ENCODE measurements around the gene NANOS2.

The NANOS2 gene

DNA sequence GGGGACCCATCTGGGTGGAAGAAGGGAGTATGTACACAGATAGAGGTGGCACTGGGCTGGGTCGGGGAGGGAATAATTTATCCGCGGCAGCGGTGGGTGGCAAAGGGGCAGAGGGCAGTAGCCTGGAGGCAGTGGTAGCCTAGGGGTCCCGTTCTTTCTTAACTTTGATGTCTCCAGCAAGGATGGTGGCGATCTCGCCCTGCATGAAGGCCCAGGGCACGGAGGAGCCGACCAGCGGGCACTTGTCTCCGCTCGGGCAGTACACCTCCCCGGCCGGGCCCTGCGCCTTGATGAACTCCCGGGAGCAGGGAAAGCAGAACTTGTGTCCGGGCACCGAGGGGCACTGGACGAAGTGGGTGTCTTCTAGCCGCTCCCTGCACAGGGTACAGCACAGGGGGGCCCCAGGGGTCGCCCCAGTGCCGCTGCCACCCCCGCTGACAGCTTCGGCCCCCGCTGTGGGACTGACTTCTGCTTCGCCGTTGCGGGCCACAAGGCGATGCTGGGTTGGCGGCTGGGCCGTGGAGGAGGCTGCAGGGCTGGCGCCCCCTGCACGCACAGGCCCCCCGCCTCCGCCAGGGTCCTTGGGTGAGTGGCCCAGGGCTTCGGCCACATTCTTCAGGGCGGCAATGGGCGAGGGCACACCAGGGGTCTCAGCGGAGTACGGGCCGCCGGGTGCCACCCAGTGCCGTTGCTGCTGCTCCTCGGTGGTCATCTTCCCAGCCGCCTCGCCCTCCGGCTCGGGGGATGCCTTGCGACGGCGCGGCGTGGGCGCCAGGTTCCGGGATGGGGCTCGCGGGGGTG is 30.5 kb downstream of the NANOS2 start:
- no peak for TF ChIP-seq ZFX (IDR thresholded peaks at IDR 0.05; ENCODE audit: borderline replicate concordance)
- peak overlapping the region; percentile 100 for H3K27ac ChIP-seq

DNA sequence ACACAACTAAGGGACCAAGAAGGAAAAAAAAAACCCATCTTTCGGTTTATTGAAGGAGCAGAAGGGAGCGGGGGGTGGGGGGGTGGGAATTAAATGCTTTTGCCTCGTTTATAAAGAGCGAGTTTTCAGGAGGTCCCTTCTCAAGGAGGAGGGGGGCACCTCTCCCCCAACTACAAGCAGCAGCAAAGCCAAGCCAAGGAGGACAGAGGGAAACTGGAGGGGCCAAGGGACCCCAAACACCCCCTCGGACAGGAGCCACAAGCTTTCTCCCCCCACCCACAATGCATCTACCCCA is 31.0 kb downstream of the NANOS2 start:
- H3K27ac ChIP-seq = peak overlapping the region; percentile 100

DNA sequence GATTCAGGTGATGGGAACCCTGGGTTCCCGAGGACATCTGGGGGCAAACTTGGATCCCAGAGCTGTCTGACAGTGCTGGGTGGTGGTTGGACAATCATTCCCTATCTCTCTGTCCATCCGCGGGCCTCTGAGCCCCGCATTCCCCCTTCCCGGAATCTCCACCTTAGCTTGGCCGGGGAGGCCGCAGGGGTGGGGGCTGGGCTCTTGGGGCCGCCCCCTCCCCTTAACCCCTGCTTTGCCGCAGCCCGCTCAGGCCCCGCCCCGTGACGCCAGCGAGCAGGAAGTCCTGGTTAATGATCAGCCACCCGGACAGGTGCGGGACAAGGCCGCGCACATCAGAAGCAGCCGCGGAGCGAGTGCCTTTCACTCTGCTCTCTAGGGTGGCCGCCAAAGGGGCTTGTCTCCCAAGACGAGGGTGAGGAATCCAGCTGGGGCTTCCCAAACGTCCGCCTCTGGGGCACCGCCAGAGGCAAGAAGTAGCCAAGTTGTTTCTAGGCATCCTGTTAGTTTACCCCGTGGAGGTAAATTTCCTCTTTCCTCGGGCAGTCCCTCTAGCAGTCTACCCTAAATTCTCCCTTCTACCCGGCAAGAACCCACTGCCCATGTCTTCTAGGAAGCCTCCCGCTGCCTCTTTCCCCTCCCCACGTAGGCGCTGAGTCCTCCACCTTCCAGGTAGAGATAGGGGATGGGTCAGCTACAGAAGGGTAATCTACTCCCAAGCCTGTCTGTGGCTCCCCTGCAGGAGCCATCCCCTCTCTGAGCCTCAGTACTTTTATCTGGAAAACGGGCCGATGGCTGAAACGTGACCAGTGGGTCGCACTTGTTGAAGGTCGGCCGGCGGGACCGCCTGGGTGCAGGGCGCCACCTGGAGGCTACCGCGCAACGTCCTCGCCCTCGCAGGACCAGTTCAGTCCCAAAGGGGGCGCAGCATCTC is 31.7 kb downstream of the NANOS2 start:
- no peak for TF ChIP-seq ZFX (IDR thresholded peaks at IDR 0.05; ENCODE audit: borderline replicate concordance)
- TF ChIP-seq CTCF (IDR thresholded peaks at IDR 0.05) = peak; percentile 97

More for the DNA sequence above, 31.0 kb downstream of the NANOS2 start:
- TF ChIP-seq CTCF (IDR thresholded peaks at IDR 0.05) (peak; percentile 61), ZFX (IDR thresholded peaks at IDR 0.05; ENCODE audit: borderline replicate concordance) (no peak)

GRCh38 chr19:45881909-45882528 is 32.6 kb downstream of the NANOS2 start:
- TF ChIP-seq CTCF (IDR thresholded peaks at IDR 0.05) = no peak
- no peak for TF ChIP-seq ZFX (IDR thresholded peaks at IDR 0.05; ENCODE audit: borderline replicate concordance)

More for the DNA sequence above, 31.7 kb downstream of the NANOS2 start:
- peak overlapping the region; percentile 100 for H3K27ac ChIP-seq

DNA sequence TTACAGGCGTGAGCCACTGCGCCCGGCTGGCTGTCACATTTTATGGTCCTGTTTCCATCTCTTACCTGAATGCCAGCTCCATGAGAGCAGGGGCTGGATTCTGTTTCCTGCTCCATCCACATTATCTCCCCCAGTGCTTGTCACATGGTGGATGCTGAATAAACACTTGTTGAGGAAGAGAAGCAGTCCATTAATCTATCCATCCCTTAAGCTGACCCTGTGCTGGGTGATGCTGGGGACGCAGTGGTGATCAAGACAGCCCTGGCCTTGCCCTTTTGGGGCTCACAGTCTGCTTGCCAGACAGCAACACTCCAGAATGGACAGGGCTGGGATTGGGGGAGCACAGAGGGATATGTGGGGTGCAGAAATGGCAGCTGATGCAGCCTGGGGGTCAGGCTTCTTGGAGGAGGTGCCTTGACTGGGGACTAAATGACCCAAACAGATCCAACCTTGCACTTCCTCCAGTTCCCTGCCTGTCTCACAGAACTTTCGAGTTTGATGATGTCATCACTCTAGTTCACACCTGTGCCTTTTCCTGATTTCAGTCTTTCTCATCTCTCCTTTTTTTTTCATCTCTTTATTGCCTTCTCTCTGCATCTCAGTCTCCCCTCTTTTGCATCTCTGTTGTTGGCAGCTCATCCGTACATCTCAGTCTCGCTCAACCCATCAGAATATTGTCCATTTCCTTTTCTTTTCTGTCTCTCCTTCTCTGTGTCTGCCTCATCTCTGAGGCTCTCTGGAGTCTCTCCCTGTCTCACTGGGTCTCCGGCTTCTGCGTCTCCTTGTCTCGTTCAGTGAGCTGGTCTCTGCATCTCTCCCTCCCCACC is 33.3 kb downstream of the NANOS2 start:
- TF ChIP-seq ZFX (IDR thresholded peaks at IDR 0.05; ENCODE audit: borderline replicate concordance) (no peak), CTCF (IDR thresholded peaks at IDR 0.05) (no peak)
- H3K27ac ChIP-seq = peak overlapping the region; percentile 100

More at GRCh38 chr19:45881909-45882528, 32.6 kb downstream of the NANOS2 start:
- peak overlapping the region; percentile 100 for H3K27ac ChIP-seq

DNA sequence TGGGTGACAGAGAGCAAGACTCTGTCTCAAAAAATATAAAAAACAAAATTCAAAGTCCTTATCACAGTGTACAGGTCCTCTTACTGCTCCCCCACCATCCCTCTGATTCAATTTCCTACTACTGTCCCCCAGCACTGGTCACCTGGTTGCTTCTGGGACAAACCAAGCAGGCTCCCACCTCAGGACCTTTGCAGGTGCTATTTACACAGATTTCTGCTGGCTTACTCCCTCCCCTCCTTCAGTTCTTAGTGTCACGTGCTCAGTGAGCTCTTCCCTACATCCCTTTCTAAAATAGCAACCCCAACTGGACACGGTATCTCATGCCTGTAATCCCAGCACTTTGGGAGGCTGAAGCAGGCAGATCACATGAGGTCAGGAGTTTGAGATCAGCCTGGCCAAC is 34.6 kb downstream of the NANOS2 start:
- H3K27ac ChIP-seq = peak overlapping the region; percentile 87
- no peak for TF ChIP-seq CTCF (IDR thresholded peaks at IDR 0.05)
- TF ChIP-seq ZFX (IDR thresholded peaks at IDR 0.05; ENCODE audit: borderline replicate concordance) = no peak

GRCh38 chr19:45879055-45879454 is 35.5 kb downstream of the NANOS2 start:
- H3K27ac ChIP-seq = peak overlapping the region; percentile 87

More at GRCh38 chr19:45879055-45879454, 35.5 kb downstream of the NANOS2 start:
- TF ChIP-seq CTCF (IDR thresholded peaks at IDR 0.05) (no peak), ZFX (IDR thresholded peaks at IDR 0.05; ENCODE audit: borderline replicate concordance) (no peak)

Measured in 22Rv1 (cell line).